Vagina (tissue), 2 donors: Measurements from ENCODE around the gene FBL.

Source experiments
- CTCF ChIP-seq, 3 experiments: fragments of 450-650 bp in 2 of 3; fragments of 200-600 bp in 1 of 3; sonication (generic) in 1 of 3; IDR thresholded peaks; one replicate each; pipeline ENCODE4 v1.5.1; 2017 to 2019; ENCODE audit warnings: antibody characterized with exemption in 3 of 3, mild to moderate bottlenecking in 2 of 3, moderate library complexity in 2 of 3
- POLR2A ChIP-seq, 2 donors: fragments of 450-650 bp; IDR thresholded peaks; one replicate each; pipeline ENCODE4 v1.6.1; 2017; ENCODE audit warnings: antibody characterized with exemption in 2 of 2, mild to moderate bottlenecking in 2 of 2, moderate library complexity in 2 of 2

GRCh38 chr19:39841041-39841440 is 5.1 kb downstream of the FBL start:
- TF ChIP-seq CTCF (IDR thresholded peaks at IDR 0.05) (no peak), POLR2A (IDR thresholded peaks at IDR 0.05) (no peak)
